Loucy (cell line): Measurements from ENCODE around the gene TRIM34.

Experiments used
- H2AFZ ChIP-seq: fragments of 200-600 bp; sonication (generic); 2 replicates; pipeline ENCODE4 v1.6.0; 2016; ENCODE audit warnings: antibody characterized with exemption, mild to moderate bottlenecking, low read length, moderate library complexity
- H3F3A ChIP-seq: fragments of 200-600 bp; 2 replicates; pipeline ENCODE4 v1.6.0; 2016; ENCODE audit warnings: antibody characterized with exemption, low read depth, mild to moderate bottlenecking
- H3K27me3 ChIP-seq: fragments of 200-600 bp; sonication (generic); 2 replicates; pipeline ENCODE4 v1.6.1; 2014; ENCODE audit warnings: low read length, mild to moderate bottlenecking; ENCODE audit not compliant: insufficient read depth, poor library complexity, severe bottlenecking
- H3K36me3 ChIP-seq: fragments of 200-600 bp; sonication (generic); 2 replicates; pipeline ENCODE4 v1.6.1; 2016; ENCODE audit warnings: low read length; ENCODE audit not compliant: insufficient read depth
- H3K4me1 ChIP-seq: fragments of 200-600 bp; sonication (generic); 2 replicates; pipeline ENCODE4 v1.5.1; 2014; ENCODE audit warnings: low read length, mild to moderate bottlenecking; ENCODE audit not compliant: insufficient read depth, poor library complexity, severe bottlenecking
- H3K4me2 ChIP-seq: fragments of 200-600 bp; sonication (generic); 2 replicates; pipeline ENCODE4 v1.6.0; 2014; ENCODE audit warnings: antibody characterized with exemption, low read length, low read depth, mild to moderate bottlenecking; ENCODE audit not compliant: poor library complexity, severe bottlenecking
- H3K4me3 ChIP-seq: fragments of 200-600 bp; sonication (generic); 2 replicates; pipeline ENCODE4 v1.5.1; 2014; ENCODE audit warnings: low read length, mild to moderate bottlenecking, mixed read lengths; ENCODE audit not compliant: poor library complexity, severe bottlenecking
- H3K79me2 ChIP-seq: fragments of 200-600 bp; sonication (generic); 2 replicates; pipeline ENCODE4 v1.6.1; 2014; ENCODE audit warnings: low read length; ENCODE audit not compliant: insufficient read depth
- H3K9ac ChIP-seq: fragments of 200-600 bp; sonication (generic); 2 replicates; pipeline ENCODE4 v1.6.0; 2014; ENCODE audit warnings: mild to moderate bottlenecking, low read depth, low read length, moderate library complexity; ENCODE audit not compliant: poor library complexity, severe bottlenecking
- H3K9me2 ChIP-seq: fragments of 200-600 bp; sonication (generic); replicated peaks from 2 replicates; pipeline ENCODE4 v1.6.1; 2016; ENCODE audit warnings: low read depth, low read length, mixed read lengths
- H3K9me3 ChIP-seq: fragments of 200-600 bp; sonication (generic); 2 replicates; pipeline ENCODE4 v1.6.1; 2014; ENCODE audit warnings: mild to moderate bottlenecking, antibody characterized with exemption, low read length, low read depth; ENCODE audit not compliant: insufficient read depth
- H4K20me1 ChIP-seq: fragments of 200-600 bp; sonication (generic); 2 replicates; pipeline ENCODE4 v1.6.0; 2014; ENCODE audit warnings: antibody characterized with exemption, low read length, mild to moderate bottlenecking; ENCODE audit not compliant: insufficient read depth, poor library complexity, severe bottlenecking
- CTCF ChIP-seq: fragments of 200-600 bp; sonication (generic); conservative IDR thresholded peaks from 2 replicates; pipeline ENCODE4 v1.5.1; 2014; ENCODE audit warnings: mild to moderate bottlenecking, antibody characterized with exemption, low read length
- EZH2phosphoT487 ChIP-seq: fragments of 200-600 bp; IDR thresholded peaks from 2 replicates; pipeline ENCODE4 v1.6.1; 2018; ENCODE audit warnings: antibody characterized with exemption, mild to moderate bottlenecking, moderate library complexity, borderline replicate concordance

Gene TRIM34

GRCh38 chr11:5603326-5603725 lies 21.5 kb upstream of the TRIM34 start:
- Histone ChIP-seq H3K4me1 (no peaks in the 10 kb centered on the region), H3K4me2 (no peak overlapping the region)
- TF ChIP-seq CTCF (no peak), EZH2phosphoT487 (no peak)

DNA sequence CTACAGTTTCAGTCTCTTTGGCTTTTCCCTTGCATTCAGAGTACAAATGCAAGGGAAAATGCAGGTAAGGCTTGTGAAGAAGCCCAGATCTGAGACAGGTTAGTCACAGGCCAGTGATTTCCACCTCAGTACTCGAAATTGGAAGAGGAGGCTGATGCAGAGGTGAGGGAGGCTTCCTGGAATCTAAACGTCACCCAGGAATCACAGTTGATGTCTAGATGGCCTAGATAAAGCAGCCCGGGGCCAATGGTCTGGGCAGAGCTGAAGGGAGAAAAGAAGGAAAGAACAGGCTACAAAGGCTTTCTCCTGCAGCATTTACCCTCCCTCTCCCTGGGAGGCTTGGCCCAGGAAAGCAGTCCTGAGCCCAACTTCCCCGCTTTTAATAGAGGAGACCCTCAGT lies 19.9 kb upstream of the TRIM34 start:
- Histone ChIP-seq H3K27me3 (no peaks in the 10 kb centered on the region), H3K36me3 (no peaks in the 10 kb centered on the region), H3K4me3 (no peak overlapping the region), H3K9me3 (no peaks in the 10 kb centered on the region), H3K4me1 (no peaks in the 10 kb centered on the region), H3K9me2 (no peaks in the 10 kb centered on the region), H2AFZ (no peak overlapping the region), H3K79me2 (no peaks in the 10 kb centered on the region), H3K4me2 (no peak overlapping the region), H3F3A (no peaks in the 10 kb centered on the region), H4K20me1 (no peaks in the 10 kb centered on the region), H3K9ac (no peak overlapping the region)
- no peak for TF ChIP-seq EZH2phosphoT487
- no peak for TF ChIP-seq CTCF

More at GRCh38 chr11:5603326-5603725, 21.5 kb upstream of the TRIM34 start:
- H3K9me3 ChIP-seq, result no peaks in the 10 kb centered on the region
- H3K9me2 ChIP-seq, result no peaks in the 10 kb centered on the region
- H3K27me3 ChIP-seq, result no peaks in the 10 kb centered on the region
- H3K79me2 ChIP-seq, result no peaks in the 10 kb centered on the region
- H3F3A ChIP-seq, result no peaks in the 10 kb centered on the region
- no peaks in the 10 kb centered on the region for H4K20me1 ChIP-seq
- H3K36me3 ChIP-seq, result no peaks in the 10 kb centered on the region
- H2AFZ ChIP-seq, result no peak overlapping the region
- H3K9ac ChIP-seq, result no peak overlapping the region
- H3K4me3 ChIP-seq, result no peak overlapping the region

GRCh38 chr11:5605849-5606248 lies 19.0 kb upstream of the TRIM34 start:
- no peaks in the 10 kb centered on the region for H3K36me3 ChIP-seq
- H3F3A ChIP-seq, result no peaks in the 10 kb centered on the region
- H3K4me2 ChIP-seq, result no peak overlapping the region
- no peaks in the 10 kb centered on the region for H3K9me3 ChIP-seq
- no peaks in the 10 kb centered on the region for H3K9me2 ChIP-seq
- no peaks in the 10 kb centered on the region for H3K79me2 ChIP-seq
- no peaks in the 10 kb centered on the region for H3K27me3 ChIP-seq
- H3K4me3 ChIP-seq, result no peak overlapping the region
- H3K4me1 ChIP-seq, result no peaks in the 10 kb centered on the region
- no peak overlapping the region for H3K9ac ChIP-seq
- H2AFZ ChIP-seq, result no peak overlapping the region
- no peak for TF ChIP-seq CTCF
- TF ChIP-seq EZH2phosphoT487, result no peak
- H4K20me1 ChIP-seq, result no peaks in the 10 kb centered on the region
